GM12874 (cell line): ENCODE data around the gene SETDB2.

ENCODE experiments used
- CTCF ChIP-seq: IDR thresholded peaks from 2 replicates; pipeline ENCODE4 v1.5.1; 2011; ENCODE audit warnings: low read depth, mild to moderate bottlenecking, control low read depth, low read length, moderate library complexity; ENCODE audit not compliant: insufficient read depth

Gene SETDB2

GRCh38 chr13:49435992-49436391 lies 8.1 kb upstream of the SETDB2 start:
- no peak for TF ChIP-seq CTCF

- TF ChIP-seq CTCF, result no peak
Measured at GRCh38 chr13:49436890-49437289, 7.2 kb upstream of the SETDB2 start.

GRCh38 chr13:49437705-49438104 lies 6.4 kb upstream of the SETDB2 start:
- TF ChIP-seq CTCF, result no peak

- TF ChIP-seq CTCF, result no peak
Measured at GRCh38 chr13:49439609-49440008, 4.5 kb upstream of the SETDB2 start.

GRCh38 chr13:49441312-49441711 lies 2.8 kb upstream of the SETDB2 start:
- TF ChIP-seq CTCF, result no peak

- TF ChIP-seq CTCF, result no peak
Measured at GRCh38 chr13:49441846-49442245, 2.2 kb upstream of the SETDB2 start.

- no peak for TF ChIP-seq CTCF
Measured at GRCh38 chr13:49443357-49443703, 744 bp upstream of the SETDB2 start.
